H9 (cell line): ENCODE data around the gene TPGS2. TPM values are rescaled to one million over a fixed set of nuclear protein-coding genes. Genes with fewer than 3 reads are reported as not detected.

ENCODE experiments used
- DNase-seq: peaks from one replicate; pipeline ENCODE4 v3.0.0-alpha.2; 2017
- H2AFZ ChIP-seq: one replicate; pipeline ENCODE4 v1.6.1; 2013; ENCODE audit warnings: mild to moderate bottlenecking, low read length, control low read depth, moderate library complexity
- H2AK5ac ChIP-seq: 2 replicates; pipeline ENCODE4 v1.6.1; 2013; ENCODE audit warnings: low read length, control low read depth, mixed read lengths; ENCODE audit not compliant: insufficient read length
- H2BK120ac ChIP-seq: one replicate; pipeline ENCODE4 v1.6.1; 2013; ENCODE audit warnings: low read depth, mild to moderate bottlenecking, low read length, control low read depth, inconsistent platforms; ENCODE audit not compliant: poor library complexity, severe bottlenecking
- H2BK12ac ChIP-seq: 2 replicates; pipeline ENCODE4 v1.6.1; 2013; ENCODE audit warnings: low read length, control low read depth, mixed read lengths, low read depth; ENCODE audit not compliant: insufficient read length
- H2BK15ac ChIP-seq: 2 replicates; pipeline ENCODE4 v1.6.1; 2013; ENCODE audit warnings: low read depth, low read length, control low read depth
- H2BK20ac ChIP-seq: one replicate; pipeline ENCODE4 v1.6.1; 2013; ENCODE audit warnings: low read depth, mild to moderate bottlenecking, low read length, control low read depth, inconsistent platforms; ENCODE audit not compliant: poor library complexity, severe bottlenecking
- H2BK5ac ChIP-seq: 2 replicates; pipeline ENCODE4 v1.6.1; 2013; ENCODE audit warnings: low read length, control low read depth, mixed read lengths; ENCODE audit not compliant: insufficient read length
- H3K14ac ChIP-seq: 2 replicates; pipeline ENCODE4 v1.6.1; 2013; ENCODE audit warnings: low read length, control low read depth; ENCODE audit not compliant: insufficient read depth
- H3K18ac ChIP-seq: 2 replicates; pipeline ENCODE4 v1.6.1; 2013; ENCODE audit warnings: low read depth, mild to moderate bottlenecking, mixed read lengths, low read length, control low read depth; ENCODE audit not compliant: insufficient read length
- H3K23ac ChIP-seq: 2 replicates; pipeline ENCODE4 v1.6.1; 2013; ENCODE audit warnings: low read length, control low read depth, mixed read lengths, low read depth; ENCODE audit not compliant: insufficient read length
- H3K23me2 ChIP-seq: 2 replicates; pipeline ENCODE4 v1.6.1; 2013; ENCODE audit warnings: low read depth, mild to moderate bottlenecking, mixed read lengths, low read length, control low read depth; ENCODE audit not compliant: insufficient read length, poor library complexity, severe bottlenecking
- H3K27ac ChIP-seq: 2 replicates; pipeline ENCODE4 v1.5.1; 2013; ENCODE audit warnings: low read length, control low read depth, mixed read lengths, low read depth; ENCODE audit not compliant: insufficient read length
- H3K27me3 ChIP-seq: 2 replicates; pipeline ENCODE4 v1.6.1; 2013; ENCODE audit warnings: low read length, control low read depth, inconsistent platforms; ENCODE audit not compliant: insufficient read depth
- H3K4ac ChIP-seq: 2 replicates; pipeline ENCODE4 v1.6.1; 2013; ENCODE audit warnings: low read depth, mild to moderate bottlenecking, control low read depth, inconsistent platforms, low read length, moderate library complexity
- H3K4me1 ChIP-seq: 2 replicates; pipeline ENCODE4 v1.6.1; 2013; ENCODE audit warnings: low read length, control low read depth, inconsistent platforms; ENCODE audit not compliant: insufficient read depth
- H3K4me2 ChIP-seq: 2 replicates; pipeline ENCODE4 v1.6.1; 2013; ENCODE audit warnings: low read length, control low read depth, mixed read lengths; ENCODE audit not compliant: insufficient read length, insufficient read depth
- H3K56ac ChIP-seq: 2 replicates; pipeline ENCODE4 v1.6.1; 2013; ENCODE audit warnings: low read depth, mild to moderate bottlenecking, mixed read lengths, low read length, control low read depth; ENCODE audit not compliant: insufficient read length
- H3K79me1 ChIP-seq: 2 replicates; pipeline ENCODE4 v1.6.1; 2013; ENCODE audit warnings: low read depth, mild to moderate bottlenecking, moderate library complexity, low read length, control low read depth, inconsistent platforms; ENCODE audit not compliant: insufficient read depth, poor library complexity, severe bottlenecking
- H3K79me2 ChIP-seq: 2 replicates; pipeline ENCODE4 v1.6.1; 2013; ENCODE audit warnings: low read length, control low read depth, inconsistent platforms; ENCODE audit not compliant: insufficient read depth
- H3K9ac ChIP-seq: 2 replicates; pipeline ENCODE4 v1.6.1; 2013; ENCODE audit warnings: low read length, control low read depth, mixed read lengths; ENCODE audit not compliant: insufficient read length; ENCODE audit errors: extremely low read depth
- H3K9me3 ChIP-seq: one replicate; pipeline ENCODE4 v1.6.1; 2013; ENCODE audit warnings: low read depth, low read length, inconsistent platforms; ENCODE audit not compliant: control insufficient read depth
- H3T11ph ChIP-seq: one replicate; pipeline ENCODE4 v1.6.1; 2013; ENCODE audit warnings: mild to moderate bottlenecking, low read length, control low read depth, inconsistent platforms
- H4K20me1 ChIP-seq: one replicate; pipeline ENCODE4 v1.6.1; 2013; ENCODE audit not compliant: control insufficient read depth, insufficient read length, insufficient read depth
- H4K5ac ChIP-seq: 2 replicates; pipeline ENCODE4 v1.6.1; 2013; ENCODE audit warnings: low read depth, mild to moderate bottlenecking, mixed read lengths, low read length, control low read depth; ENCODE audit not compliant: insufficient read length
- H4K8ac ChIP-seq: replicated peaks from 2 replicates; pipeline ENCODE4 v1.6.1; 2013; ENCODE audit warnings: low read length, control low read depth, mixed read lengths, low read depth; ENCODE audit not compliant: insufficient read length
- H4K91ac ChIP-seq: 2 replicates; pipeline ENCODE4 v1.6.1; 2013; ENCODE audit warnings: low read depth, mild to moderate bottlenecking, moderate library complexity, mixed read lengths, low read length, control low read depth; ENCODE audit not compliant: insufficient read length
- H3K27ac Mint-ChIP-seq, 3 experiments: 2 replicates in 2 of 3; 3 replicates in 1 of 3; pipeline ENCODE4 v1.8.0; 2020 to 2021; ENCODE audit warnings: mixed read lengths in 3 of 3, mild to moderate bottlenecking in 1 of 3, moderate library complexity in 1 of 3
- H3K27me3 Mint-ChIP-seq: 2 replicates; pipeline ENCODE4 v1.8.0; 2021; ENCODE audit warnings: low read depth, mild to moderate bottlenecking, moderate library complexity, mixed read lengths
- H3K36me3 Mint-ChIP-seq, 3 experiments: 2 replicates in 2 of 3; 3 replicates in 1 of 3; pipeline ENCODE4 v1.8.0; 2020 to 2021; ENCODE audit warnings: low read depth in 3 of 3, mixed read lengths in 3 of 3; ENCODE audit not compliant: insufficient read depth in 1 of 3
- H3K4me1 Mint-ChIP-seq, 2 experiments: 2 replicates each; pipeline ENCODE4 v1.8.0; 2020; ENCODE audit warnings: mixed read lengths in 2 of 2
- H3K4me3 Mint-ChIP-seq, 2 experiments: 2 replicates in 1 of 2; 3 replicates in 1 of 2; pipeline ENCODE4 v1.8.0; 2020 to 2021; ENCODE audit warnings: mild to moderate bottlenecking in 2 of 2, mixed read lengths in 2 of 2, moderate library complexity in 1 of 2
- H3K9me3 Mint-ChIP-seq, 2 experiments: 2 replicates in 1 of 2; 3 replicates in 1 of 2; pipeline ENCODE4 v1.8.0; 2020; ENCODE audit warnings: mild to moderate bottlenecking in 2 of 2, mixed read lengths in 2 of 2, moderate library complexity in 1 of 2
- CTCF ChIP-seq: fragments of 200-600 bp; sonication (generic); conservative IDR thresholded peaks from 3 replicates; pipeline ENCODE4 v1.8.0; 2021; ENCODE audit warnings: antibody characterized with exemption, mild to moderate bottlenecking
- WGBS: extraction: QIAGEN DNeasy Blood & Tissue Kit; methylation state at CpG from one replicate; pipeline ENCODE4 v1.1.7; 2013; ENCODE audit warnings: missing lambda C conversion rate, low lambda C conversion rate, mixed read lengths; ENCODE audit not compliant: insufficient read length; ENCODE audit errors: extremely low coverage; 5-methylcytosine and 5-hydroxymethylcytosine counted together
- total RNA-seq: library from RNA; stranded (reverse); gene quantifications from 2 replicates; pipeline ENCODE4 v1.2.1, GENCODE V29; 2021

TPGS2 gene
- total RNA-seq, 1 experiment from 2014 or later: 147 TPM

- no peak overlapping the region for H4K5ac ChIP-seq
- no peak overlapping the region for H2BK12ac ChIP-seq
- H3K27me3 ChIP-seq: no peaks in the 10 kb centered on the region
- H3K56ac ChIP-seq: no peak overlapping the region
- H2AFZ ChIP-seq: no peak overlapping the region
- H3K4me2 ChIP-seq: peak overlapping the region; percentile 68
- no peaks in the 10 kb centered on the region for H3K79me2 ChIP-seq
- peak overlapping the region; percentile 98 to 99 for H3K4me3 Mint-ChIP-seq
- H3K4me1 ChIP-seq: no peaks in the 10 kb centered on the region
- H2BK15ac ChIP-seq: no peak overlapping the region
- H3K79me1 ChIP-seq: peaks cover 3% of the 10 kb centered on the region
- H3K4me1 Mint-ChIP-seq: peaks cover 18 to 20% of the 10 kb centered on the region in 2 experiments
- no peak overlapping the region for H2BK5ac ChIP-seq
- no peak overlapping the region for H3K18ac ChIP-seq
- H3T11ph ChIP-seq: no peak overlapping the region
- TF ChIP-seq CTCF: peak; percentile 20; the same call in 1 of the 3 replicates
- no peak overlapping the region for H3K27ac ChIP-seq
- no peak overlapping the region for H2AK5ac ChIP-seq
- WGBS: no CpG with 5 or more reads among the region's 17 CpGs
- H3K27ac Mint-ChIP-seq: peak overlapping the region in 1 of 3 experiments; percentile 4; a peak in 1 of 7 replicates
- H2BK120ac ChIP-seq: no peak overlapping the region
- no peak overlapping the region for H3K14ac ChIP-seq
- no peaks in the 10 kb centered on the region for H3K9me3 Mint-ChIP-seq
- no peak overlapping the region for H3K4ac ChIP-seq
- H4K8ac ChIP-seq: no peak overlapping the region
- H3K9me3 ChIP-seq: no peaks in the 10 kb centered on the region
- H3K9ac ChIP-seq: peak overlapping the region; percentile 51
- H4K91ac ChIP-seq: no peak overlapping the region
- H2BK20ac ChIP-seq: no peak overlapping the region
- H3K27me3 Mint-ChIP-seq: no peaks in the 10 kb centered on the region
- H3K23ac ChIP-seq: no peak overlapping the region
- H3K36me3 Mint-ChIP-seq: peaks cover 5 to 25% (median 6%) of the 10 kb centered on the region in 3 experiments
- DNase-seq: no peak
- no peaks in the 10 kb centered on the region for H4K20me1 ChIP-seq
- no peaks in the 10 kb centered on the region for H3K23me2 ChIP-seq
These were observed 758 bp upstream of the TPGS2 start for GRCh38 chr18:36829362-36830157.
